ENCODE results near the gene HLA-DMA. TPM values are rescaled to one million over a fixed set of nuclear protein-coding genes. Genes with fewer than 3 reads are reported as not detected.
A peak's percentile ranks its signal among the peaks of the same experiment; 100 is the strongest.

The HLA-DMA gene
- total and polyA plus RNA-seq, 2 of the 13 experiments (the other 11 are each of a cell fraction or from before 2014, with no cell fraction given), result 0.70 to 0.71 TPM

DNA sequence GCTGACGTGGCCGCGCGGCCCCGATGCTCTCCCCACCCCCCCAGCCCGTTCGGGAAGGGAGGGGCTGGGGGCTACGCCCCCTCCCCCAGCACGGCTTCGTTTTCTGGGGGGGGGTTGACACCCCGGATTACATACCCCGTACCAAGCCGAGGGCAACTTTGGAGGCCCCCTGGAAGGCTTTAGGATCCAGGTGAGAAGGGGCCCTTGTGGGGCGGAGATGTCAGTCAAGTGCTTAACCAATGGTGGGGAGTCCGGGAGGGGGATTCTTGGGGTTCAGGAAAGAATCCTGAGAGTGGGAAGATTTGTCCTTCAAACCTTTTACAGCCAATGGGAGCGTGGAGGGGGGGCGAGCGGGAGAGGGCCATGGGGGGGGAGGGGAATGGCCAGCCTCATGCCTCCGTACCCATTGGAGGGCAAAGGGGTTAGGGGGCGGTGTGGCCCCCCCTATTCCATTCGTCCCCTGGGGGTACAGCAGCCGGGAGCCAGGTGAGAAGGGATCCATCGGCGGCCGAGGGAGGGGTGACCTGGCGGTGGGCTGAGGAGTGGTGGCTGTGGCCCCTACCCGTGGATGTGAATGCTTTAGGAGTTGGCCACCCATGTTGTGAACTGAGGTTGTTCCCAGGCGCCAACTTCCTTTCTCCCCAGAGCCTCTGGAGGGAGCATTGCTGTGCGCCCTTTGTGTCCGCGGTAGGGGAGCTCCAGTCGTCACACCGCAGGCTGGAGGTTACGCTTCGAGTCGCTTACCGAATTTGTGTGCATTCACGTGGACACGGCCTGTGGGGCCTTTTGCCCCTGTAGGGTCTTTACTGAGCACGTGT is 16.2 kb upstream of the HLA-DMA start (continued):
- no peak; the same call in 1 of the 2 replicates for TF ChIP-seq SALL2 (CRISPR knock-in tag; IDR thresholded peaks at IDR 0.05)
- TF ChIP-seq FOXO1 (CRISPR knock-in tag; IDR thresholded peaks at IDR 0.05), result 0 out of 2 replicates have a peak, but pooled peaks have one; percentile 47
- peak; percentile 34 for TF ChIP-seq TAF15 (IDR thresholded peaks at IDR 0.05; ENCODE audit: low read depth, low read length, poor library complexity, severe bottlenecking)
- peak; percentile 50; the same call in 1 of the 2 replicates for TF ChIP-seq MXD4 (CRISPR knock-in tag; IDR thresholded peaks at IDR 0.05)
- TF ChIP-seq, protein P1, sequence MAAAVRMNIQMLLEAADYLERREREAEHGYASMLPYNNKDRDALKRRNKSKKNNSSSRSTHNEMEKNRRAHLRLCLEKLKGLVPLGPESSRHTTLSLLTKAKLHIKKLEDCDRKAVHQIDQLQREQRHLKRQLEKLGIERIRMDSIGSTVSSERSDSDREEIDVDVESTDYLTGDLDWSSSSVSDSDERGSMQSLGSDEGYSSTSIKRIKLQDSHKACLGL (CRISPR knock-in tag; IDR thresholded peaks at IDR 0.05), result peak; percentile 78
- peak; percentile 86; the same call in 1 of the 2 replicates for TF ChIP-seq REPIN1 (CRISPR knock-in tag; IDR thresholded peaks at IDR 0.05; ENCODE audit: borderline replicate concordance, low read depth)
- no peak for TF ChIP-seq SKIL (CRISPR knock-in tag; IDR thresholded peaks at IDR 0.05; ENCODE audit: borderline replicate concordance)
- 0 out of 2 replicates have a peak, but pooled peaks have one; percentile 30 for TF ChIP-seq KLF15 (CRISPR knock-in tag; IDR thresholded peaks at IDR 0.05; ENCODE audit: borderline replicate concordance)
- TF ChIP-seq PAF1 (CRISPR knock-in tag; IDR thresholded peaks at IDR 0.05), result no peak
- TF ChIP-seq ZNF383 (CRISPR knock-in tag; IDR thresholded peaks at IDR 0.05; ENCODE audit: borderline replicate concordance), result no peak
- TF ChIP-seq MYC (CRISPR knock-in tag; IDR thresholded peaks at IDR 0.05; ENCODE audit: borderline replicate concordance), result peak; percentile 86
- peak; percentile 41; the same call in 1 of the 2 replicates for TF ChIP-seq ATF5 (CRISPR knock-in tag; IDR thresholded peaks at IDR 0.05; ENCODE audit: low read depth)
- 0 out of 4 replicates have a peak, but pooled peaks of 1 of the 2 experiments have one; percentile 28 for TF ChIP-seq ATF4 (CRISPR knock-in tag; IDR thresholded peaks at IDR 0.05)
- no peak for TF ChIP-seq HDAC1 (CRISPR knock-in tag; IDR thresholded peaks at IDR 0.05)
- TF ChIP-seq ZNF7 (CRISPR knock-in tag; IDR thresholded peaks at IDR 0.05), result peak; percentile 27; the same call in 1 of the 2 replicates
- TF ChIP-seq, protein P2, sequence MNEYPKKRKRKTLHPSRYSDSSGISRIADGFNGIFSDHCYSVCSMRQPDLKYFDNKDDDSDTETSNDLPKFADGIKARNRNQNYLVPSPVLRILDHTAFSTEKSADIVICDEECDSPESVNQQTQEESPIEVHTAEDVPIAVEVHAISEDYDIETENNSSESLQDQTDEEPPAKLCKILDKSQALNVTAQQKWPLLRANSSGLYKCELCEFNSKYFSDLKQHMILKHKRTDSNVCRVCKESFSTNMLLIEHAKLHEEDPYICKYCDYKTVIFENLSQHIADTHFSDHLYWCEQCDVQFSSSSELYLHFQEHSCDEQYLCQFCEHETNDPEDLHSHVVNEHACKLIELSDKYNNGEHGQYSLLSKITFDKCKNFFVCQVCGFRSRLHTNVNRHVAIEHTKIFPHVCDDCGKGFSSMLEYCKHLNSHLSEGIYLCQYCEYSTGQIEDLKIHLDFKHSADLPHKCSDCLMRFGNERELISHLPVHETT (CRISPR knock-in tag; conservative IDR thresholded peaks at IDR 0.05), result no peak
- peak; percentile 76 for TF ChIP-seq DR1 (CRISPR knock-in tag; IDR thresholded peaks at IDR 0.05)
- peak; percentile 79; the same call in 1 of the 2 replicates for TF ChIP-seq ZNF317 (CRISPR knock-in tag; IDR thresholded peaks at IDR 0.05)
- peak; percentile 47; the same call in 1 of the 2 replicates for TF ChIP-seq SP5 (CRISPR knock-in tag; IDR thresholded peaks at IDR 0.05; ENCODE audit: borderline replicate concordance, low read depth)
- TF ChIP-seq KLF13 (CRISPR knock-in tag; IDR thresholded peaks at IDR 0.05), result peak; percentile 94; the same call in 1 of the 2 replicates
- TF ChIP-seq ZNF782 (CRISPR knock-in tag; IDR thresholded peaks at IDR 0.05; ENCODE audit: borderline replicate concordance), result peak; percentile 30; the same call in 1 of the 2 replicates
- TF ChIP-seq BHLHE40 (IDR thresholded peaks at IDR 0.05; ENCODE audit: low read length), result peak; percentile 61; the same call in 1 of the 2 replicates
- peak; percentile 32; the same call in 1 of the 2 replicates for TF ChIP-seq ZNF230 (CRISPR knock-in tag; IDR thresholded peaks at IDR 0.05)
